ENCODE measurements around the gene LAMA3.

DNA sequence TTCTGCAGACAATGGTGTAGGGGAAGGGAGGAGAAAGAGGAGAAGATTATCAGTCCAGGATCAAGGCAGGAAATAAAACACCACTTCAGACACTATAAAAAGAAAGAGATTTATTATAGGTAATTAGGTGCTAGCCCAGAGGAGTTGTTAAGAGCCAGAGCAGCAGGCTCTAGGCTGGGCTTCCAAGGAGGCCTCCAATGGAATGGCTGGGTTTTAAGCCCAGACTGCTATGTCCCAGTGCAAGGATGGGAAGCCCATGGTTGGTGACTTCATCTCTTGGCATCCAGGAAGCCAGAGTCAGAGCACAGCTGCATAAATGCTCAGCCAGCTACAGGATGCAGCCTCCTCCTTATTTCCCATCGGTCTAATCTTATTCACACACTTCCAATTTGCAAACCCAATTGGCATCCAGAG is 95.6 kb downstream of the LAMA3 start:
- TF ChIP-seq, protein P1, sequence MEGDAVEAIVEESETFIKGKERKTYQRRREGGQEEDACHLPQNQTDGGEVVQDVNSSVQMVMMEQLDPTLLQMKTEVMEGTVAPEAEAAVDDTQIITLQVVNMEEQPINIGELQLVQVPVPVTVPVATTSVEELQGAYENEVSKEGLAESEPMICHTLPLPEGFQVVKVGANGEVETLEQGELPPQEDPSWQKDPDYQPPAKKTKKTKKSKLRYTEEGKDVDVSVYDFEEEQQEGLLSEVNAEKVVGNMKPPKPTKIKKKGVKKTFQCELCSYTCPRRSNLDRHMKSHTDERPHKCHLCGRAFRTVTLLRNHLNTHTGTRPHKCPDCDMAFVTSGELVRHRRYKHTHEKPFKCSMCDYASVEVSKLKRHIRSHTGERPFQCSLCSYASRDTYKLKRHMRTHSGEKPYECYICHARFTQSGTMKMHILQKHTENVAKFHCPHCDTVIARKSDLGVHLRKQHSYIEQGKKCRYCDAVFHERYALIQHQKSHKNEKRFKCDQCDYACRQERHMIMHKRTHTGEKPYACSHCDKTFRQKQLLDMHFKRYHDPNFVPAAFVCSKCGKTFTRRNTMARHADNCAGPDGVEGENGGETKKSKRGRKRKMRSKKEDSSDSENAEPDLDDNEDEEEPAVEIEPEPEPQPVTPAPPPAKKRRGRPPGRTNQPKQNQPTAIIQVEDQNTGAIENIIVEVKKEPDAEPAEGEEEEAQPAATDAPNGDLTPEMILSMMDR (tag by site-specific recombination; IDR thresholded peaks at IDR 0.05): no peak
- TF ChIP-seq ZNF621 (tag by site-specific recombination; IDR thresholded peaks at IDR 0.05) (no peak), ZNF157 (tag by site-specific recombination; IDR thresholded peaks at IDR 0.05) (no peak), ZNF10 (tag by site-specific recombination; IDR thresholded peaks at IDR 0.05) (no peak), ZNF664 (tag by site-specific recombination; IDR thresholded peaks at IDR 0.05) (no peak), ZEB2 (tag by site-specific recombination; IDR thresholded peaks at IDR 0.05) (no peak), SP2 (tag by site-specific recombination; IDR thresholded peaks at IDR 0.05) (no peak), ZNF169 (tag by site-specific recombination; IDR thresholded peaks at IDR 0.05) (no peak), TCF7L2 (IDR thresholded peaks at IDR 0.05; ENCODE audit: borderline replicate concordance, low read depth, low read length) (no peak)
- TF ChIP-seq, protein P2, sequence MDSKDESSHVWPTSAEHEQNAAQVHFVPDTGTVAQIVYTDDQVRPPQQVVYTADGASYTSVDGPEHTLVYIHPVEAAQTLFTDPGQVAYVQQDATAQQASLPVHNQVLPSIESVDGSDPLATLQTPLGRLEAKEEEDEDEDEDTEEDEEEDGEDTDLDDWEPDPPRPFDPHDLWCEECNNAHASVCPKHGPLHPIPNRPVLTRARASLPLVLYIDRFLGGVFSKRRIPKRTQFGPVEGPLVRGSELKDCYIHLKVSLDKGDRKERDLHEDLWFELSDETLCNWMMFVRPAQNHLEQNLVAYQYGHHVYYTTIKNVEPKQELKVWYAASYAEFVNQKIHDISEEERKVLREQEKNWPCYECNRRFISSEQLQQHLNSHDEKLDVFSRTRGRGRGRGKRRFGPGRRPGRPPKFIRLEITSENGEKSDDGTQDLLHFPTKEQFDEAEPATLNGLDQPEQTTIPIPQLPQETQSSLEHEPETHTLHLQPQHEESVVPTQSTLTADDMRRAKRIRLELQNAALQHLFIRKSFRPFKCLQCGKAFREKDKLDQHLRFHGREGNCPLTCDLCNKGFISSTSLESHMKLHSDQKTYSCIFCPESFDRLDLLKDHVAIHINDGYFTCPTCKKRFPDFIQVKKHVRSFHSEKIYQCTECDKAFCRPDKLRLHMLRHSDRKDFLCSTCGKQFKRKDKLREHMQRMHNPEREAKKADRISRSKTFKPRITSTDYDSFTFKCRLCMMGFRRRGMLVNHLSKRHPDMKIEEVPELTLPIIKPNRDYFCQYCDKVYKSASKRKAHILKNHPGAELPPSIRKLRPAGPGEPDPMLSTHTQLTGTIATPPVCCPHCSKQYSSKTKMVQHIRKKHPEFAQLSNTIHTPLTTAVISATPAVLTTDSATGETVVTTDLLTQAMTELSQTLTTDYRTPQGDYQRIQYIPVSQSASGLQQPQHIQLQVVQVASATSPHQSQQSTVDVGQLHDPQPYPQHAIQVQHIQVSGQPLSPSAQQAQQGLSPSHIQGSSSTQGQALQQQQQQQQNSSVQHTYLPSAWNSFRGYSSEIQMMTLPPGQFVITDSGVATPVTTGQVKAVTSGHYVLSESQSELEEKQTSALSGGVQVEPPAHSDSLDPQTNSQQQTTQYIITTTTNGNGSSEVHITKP (tag by site-specific recombination; IDR thresholded peaks at IDR 0.05): no peak
- TF ChIP-seq, protein P3, sequence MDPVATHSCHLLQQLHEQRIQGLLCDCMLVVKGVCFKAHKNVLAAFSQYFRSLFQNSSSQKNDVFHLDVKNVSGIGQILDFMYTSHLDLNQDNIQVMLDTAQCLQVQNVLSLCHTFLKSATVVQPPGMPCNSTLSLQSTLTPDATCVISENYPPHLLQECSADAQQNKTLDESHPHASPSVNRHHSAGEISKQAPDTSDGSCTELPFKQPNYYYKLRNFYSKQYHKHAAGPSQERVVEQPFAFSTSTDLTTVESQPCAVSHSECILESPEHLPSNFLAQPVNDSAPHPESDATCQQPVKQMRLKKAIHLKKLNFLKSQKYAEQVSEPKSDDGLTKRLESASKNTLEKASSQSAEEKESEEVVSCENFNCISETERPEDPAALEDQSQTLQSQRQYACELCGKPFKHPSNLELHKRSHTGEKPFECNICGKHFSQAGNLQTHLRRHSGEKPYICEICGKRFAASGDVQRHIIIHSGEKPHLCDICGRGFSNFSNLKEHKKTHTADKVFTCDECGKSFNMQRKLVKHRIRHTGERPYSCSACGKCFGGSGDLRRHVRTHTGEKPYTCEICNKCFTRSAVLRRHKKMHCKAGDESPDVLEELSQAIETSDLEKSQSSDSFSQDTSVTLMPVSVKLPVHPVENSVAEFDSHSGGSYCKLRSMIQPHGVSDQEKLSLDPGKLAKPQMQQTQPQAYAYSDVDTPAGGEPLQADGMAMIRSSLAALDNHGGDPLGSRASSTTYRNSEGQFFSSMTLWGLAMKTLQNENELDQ (tag by site-specific recombination; IDR thresholded peaks at IDR 0.05; ENCODE audit: low read depth): no peak
- TF ChIP-seq, protein P4, sequence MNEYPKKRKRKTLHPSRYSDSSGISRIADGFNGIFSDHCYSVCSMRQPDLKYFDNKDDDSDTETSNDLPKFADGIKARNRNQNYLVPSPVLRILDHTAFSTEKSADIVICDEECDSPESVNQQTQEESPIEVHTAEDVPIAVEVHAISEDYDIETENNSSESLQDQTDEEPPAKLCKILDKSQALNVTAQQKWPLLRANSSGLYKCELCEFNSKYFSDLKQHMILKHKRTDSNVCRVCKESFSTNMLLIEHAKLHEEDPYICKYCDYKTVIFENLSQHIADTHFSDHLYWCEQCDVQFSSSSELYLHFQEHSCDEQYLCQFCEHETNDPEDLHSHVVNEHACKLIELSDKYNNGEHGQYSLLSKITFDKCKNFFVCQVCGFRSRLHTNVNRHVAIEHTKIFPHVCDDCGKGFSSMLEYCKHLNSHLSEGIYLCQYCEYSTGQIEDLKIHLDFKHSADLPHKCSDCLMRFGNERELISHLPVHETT (tag by site-specific recombination; IDR thresholded peaks at IDR 0.05): no peak
- TF ChIP-seq, protein P5, sequence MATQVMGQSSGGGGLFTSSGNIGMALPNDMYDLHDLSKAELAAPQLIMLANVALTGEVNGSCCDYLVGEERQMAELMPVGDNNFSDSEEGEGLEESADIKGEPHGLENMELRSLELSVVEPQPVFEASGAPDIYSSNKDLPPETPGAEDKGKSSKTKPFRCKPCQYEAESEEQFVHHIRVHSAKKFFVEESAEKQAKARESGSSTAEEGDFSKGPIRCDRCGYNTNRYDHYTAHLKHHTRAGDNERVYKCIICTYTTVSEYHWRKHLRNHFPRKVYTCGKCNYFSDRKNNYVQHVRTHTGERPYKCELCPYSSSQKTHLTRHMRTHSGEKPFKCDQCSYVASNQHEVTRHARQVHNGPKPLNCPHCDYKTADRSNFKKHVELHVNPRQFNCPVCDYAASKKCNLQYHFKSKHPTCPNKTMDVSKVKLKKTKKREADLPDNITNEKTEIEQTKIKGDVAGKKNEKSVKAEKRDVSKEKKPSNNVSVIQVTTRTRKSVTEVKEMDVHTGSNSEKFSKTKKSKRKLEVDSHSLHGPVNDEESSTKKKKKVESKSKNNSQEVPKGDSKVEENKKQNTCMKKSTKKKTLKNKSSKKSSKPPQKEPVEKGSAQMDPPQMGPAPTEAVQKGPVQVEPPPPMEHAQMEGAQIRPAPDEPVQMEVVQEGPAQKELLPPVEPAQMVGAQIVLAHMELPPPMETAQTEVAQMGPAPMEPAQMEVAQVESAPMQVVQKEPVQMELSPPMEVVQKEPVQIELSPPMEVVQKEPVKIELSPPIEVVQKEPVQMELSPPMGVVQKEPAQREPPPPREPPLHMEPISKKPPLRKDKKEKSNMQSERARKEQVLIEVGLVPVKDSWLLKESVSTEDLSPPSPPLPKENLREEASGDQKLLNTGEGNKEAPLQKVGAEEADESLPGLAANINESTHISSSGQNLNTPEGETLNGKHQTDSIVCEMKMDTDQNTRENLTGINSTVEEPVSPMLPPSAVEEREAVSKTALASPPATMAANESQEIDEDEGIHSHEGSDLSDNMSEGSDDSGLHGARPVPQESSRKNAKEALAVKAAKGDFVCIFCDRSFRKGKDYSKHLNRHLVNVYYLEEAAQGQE (tag by site-specific recombination; IDR thresholded peaks at IDR 0.05): no peak
- TF ChIP-seq, protein P6, sequence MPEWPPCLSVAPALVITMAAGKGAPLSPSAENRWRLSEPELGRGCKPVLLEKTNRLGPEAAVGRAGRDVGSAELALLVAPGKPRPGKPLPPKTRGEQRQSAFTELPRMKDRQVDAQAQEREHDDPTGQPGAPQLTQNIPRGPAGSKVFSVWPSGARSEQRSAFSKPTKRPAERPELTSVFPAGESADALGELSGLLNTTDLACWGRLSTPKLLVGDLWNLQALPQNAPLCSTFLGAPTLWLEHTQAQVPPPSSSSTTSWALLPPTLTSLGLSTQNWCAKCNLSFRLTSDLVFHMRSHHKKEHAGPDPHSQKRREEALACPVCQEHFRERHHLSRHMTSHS (tag by site-specific recombination; IDR thresholded peaks at IDR 0.05): no peak
